ENCODE data around the gene ZNF668.
A peak's percentile ranks its signal among the peaks of the same experiment; 100 is the strongest.

ZNF668 gene

DNA sequence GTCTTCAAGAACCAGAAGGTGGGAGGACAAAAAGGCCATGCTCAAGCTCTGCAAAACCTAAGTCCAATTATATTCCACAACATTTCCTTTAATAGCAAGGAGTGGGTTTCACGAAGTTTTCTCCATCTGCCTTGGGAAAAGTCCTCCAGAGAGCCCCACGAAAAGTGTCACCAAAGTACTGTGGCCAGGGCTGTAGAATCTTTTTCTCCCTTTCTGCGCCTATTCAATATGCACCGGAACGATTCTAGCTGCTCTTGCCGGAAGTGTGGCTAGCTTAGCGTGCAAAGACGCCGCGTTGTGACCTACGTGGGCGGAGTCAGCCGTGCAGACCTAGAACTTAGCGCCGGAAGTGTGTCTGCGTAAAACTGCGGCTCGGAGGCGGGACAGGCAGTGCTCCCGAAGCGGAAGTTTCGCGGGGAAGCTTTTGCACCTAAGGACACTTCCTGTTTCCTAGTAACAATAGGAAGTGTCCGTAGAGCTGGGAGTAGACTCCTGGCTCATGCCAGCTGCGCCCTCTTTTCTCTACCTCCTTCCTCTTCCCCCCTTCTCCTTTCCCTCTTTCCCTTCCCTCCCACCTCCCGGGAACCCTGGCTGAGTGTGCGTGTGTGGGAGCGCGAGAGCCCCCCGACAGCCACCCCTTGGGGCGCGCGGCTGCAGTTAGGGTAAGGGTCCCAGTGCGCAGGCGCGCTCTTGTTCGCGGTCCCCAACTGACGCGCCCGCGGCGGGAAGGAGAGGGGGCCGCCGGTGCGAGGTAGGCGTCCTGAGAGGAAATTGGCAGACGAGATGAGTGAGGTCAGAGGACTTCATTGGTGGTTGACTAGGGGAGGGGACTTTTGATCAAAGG lies at the start of gene ZNF668, which contains the start of gene ZNF646:
Gene ZNF668, minus strand, starts transcription at position 271 of the 844 bp plus-strand sequence. CDS start 9,781 bp downstream, outside the sequence.
Gene ZNF646, plus strand, starts transcription at position 453 of the 844 bp plus-strand sequence. CDS start 1,903 bp downstream, outside the sequence.
- DNase-seq = peak; percentile 95 to 99

DNA sequence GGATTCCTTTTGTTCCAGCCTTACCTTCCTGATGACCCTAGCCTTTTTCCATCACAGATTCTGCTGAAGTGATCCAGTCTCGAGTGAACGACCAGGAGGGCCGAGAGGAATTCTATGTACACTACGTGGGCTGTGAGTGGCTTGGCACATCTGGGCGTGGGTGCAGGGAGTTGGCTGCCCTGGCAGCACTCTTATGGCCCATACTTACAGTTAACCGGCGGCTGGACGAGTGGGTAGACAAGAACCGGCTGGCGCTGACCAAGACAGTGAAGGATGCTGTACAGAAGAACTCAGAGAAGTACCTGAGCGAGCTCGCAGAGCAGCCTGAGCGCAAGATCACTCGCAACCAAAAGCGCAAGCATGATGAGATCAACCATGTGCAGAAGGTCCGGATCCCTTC lies 46.1 kb upstream of the ZNF668 start:
- no peak for DNase-seq

DNA sequence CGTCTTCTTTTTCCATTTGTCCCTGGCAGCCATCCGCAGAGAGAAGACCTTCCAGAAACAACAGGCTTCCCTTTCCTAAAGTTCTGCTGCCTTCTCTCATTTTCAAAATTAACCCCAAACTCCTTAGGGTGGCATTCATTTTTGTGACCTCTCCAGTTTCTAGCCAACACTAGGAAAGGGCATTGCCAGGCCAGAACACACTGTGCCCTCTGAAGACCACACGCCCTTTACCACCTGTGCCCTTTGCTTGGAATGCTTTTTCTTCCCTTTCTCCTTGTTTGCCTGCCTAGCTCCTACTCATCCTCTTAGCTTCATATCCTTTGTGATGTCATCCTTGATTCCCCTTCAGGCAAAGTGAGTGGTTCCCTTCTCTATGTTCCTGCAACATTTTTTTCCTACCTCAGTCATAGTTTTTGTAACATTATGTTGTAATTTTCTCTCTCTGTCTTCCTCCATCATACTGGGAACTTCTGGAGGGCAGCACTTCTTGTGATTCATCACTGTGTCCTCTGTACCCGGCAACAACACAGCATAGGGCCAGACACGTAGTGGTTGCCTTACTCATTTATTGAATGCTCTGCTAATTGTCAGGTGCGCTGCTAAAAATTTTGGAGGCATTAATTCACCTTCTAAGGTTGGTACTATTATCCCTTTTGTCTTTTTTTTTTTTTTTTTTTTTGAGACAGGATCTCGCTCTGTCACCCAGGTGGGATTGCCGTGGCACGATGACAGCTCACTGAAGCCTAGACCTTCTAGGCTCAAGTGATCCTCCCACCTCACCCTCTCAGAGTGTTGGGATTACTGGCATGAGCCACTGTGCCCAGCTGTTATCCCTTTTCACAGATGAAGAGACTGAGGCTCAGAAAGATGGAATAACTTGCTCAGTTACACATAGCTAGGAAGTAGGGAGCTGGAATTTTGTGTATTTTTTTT lies 44.4 kb upstream of the ZNF668 start:
- DNase-seq = no peak

DNA sequence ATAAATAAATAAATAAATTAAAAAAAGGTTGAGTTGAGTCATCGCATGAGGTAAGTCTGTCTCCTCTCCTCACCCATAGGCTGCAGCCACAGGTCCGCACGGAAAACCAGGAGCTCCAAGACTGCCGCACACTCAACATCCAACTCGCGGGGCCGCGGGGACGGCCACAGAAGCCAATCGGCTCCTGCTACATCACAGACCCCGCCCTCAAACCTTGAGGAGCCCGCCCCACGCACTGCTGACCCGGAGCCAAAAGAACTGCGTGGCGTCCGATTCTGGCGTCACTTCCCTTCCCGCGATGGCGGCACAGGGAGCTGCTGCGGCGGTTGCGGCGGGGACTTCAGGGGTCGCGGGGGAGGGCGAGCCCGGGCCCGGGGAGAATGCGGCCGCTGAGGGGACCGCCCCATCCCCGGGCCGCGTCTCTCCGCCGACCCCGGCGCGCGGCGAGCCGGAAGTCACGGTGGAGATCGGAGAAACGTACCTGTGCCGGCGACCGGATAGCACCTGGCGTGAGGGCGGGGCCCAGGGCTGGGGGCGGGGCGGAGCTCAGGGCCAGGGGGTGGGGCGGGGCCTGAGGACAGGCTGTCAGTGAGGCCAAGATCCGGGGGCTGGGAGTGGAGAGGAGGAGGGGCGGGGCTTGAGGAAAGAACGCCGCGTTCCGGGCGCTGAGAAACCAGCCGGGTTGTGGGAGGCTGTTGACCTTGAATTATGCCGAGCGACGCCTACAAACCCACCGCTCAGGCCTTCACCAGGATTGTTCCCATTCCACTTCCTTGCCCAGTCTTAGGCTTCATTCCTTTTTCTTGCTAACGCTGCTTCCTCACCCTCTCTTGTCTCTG lies 43.6 kb upstream of the ZNF668 start, which contains the start of gene KAT8:
Gene KAT8, plus strand, starts transcription at position 281 of the 839 bp plus-strand sequence. Its CDS starts 18 bp downstream, at position 299.
- DNase-seq = peak; percentile 95 to 98

DNA sequence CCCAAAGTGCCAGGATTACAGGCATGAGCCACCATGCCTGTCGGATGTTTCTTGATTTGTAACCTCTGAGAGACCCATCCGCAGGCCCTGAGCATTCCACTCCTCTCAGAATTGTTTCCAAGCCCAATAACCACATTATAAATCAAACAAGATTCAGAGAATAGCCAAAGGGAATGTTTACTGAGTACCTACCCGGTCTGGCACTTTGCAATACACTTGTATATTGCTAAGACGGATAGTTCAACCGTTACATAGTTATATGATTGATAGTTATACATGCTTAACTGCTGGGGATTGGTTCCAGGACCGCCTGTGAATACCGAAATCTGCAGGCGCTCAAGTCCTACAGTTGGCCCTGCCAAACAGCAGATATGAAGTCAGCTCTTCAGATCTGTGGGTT lies 40.4 kb upstream of the ZNF668 start:
- DNase-seq = no peak

DNA sequence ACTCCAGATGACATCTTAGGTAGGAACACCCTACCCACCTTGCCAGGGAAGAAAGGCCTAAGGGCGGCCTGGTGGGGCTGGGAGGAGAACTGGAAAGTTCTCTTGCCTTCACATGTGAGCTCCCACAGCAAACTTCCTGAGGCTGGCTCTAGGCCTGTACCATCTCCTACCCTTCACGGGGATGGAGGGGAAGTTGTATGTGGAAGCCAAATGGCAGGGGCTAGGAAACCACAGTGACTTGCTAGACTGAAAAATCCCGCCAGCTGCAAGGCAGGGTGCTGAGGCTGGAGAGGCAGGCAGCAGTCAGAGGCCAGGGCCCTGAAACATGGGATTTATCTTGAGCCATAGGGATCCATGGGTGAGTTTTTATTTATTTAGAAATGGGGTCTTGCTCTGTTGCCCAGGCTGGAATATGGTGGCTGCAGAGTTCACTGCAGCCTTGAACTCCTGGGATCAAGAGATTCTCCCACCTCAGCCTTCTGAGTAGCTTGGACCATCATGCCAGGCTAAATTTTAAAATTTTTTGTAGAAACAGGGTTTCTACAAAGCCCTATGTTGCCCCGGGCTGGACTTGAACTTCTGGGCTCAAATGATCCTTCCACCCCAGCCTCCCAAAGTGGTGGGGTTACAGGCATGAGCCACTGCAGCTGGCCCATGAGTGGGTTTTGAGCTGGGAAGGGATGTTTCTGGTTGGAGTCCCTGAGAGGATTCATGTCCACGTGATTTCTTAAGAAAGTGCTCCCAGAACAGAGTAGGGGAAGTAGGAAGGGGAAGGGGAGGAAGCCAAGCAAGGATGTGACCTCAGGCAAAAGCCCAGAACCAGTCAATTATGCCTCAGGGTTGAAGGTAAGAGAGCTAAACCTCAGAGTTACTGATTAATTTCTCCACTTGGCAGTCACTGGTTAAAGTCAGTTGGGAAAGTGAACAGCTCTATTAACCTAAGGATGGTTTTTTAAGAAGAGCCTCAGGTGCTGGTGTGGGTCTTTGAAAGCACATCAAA lies 39.4 kb upstream of the ZNF668 start:
- DNase-seq = no peak

DNA sequence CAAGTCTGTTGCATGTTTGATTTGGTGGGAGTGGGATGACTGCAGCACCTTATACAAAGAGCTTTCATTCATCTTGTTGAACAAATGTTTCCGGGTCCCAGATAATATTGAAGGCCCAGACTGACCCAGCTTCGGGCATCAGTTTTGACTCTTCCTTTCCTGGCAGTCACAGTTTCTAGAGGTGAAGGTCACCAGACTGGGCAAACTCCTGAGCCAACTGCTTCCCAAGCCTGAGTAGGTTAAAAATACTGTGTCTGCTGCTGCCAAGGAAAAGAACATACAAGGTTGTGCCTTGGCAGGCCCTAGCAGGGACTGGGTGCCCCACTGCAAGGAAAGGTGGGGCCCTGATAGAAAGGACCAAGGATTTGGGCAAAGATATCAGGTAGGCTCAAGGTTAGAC lies 38.7 kb upstream of the ZNF668 start:
- no peak for DNase-seq

DNA sequence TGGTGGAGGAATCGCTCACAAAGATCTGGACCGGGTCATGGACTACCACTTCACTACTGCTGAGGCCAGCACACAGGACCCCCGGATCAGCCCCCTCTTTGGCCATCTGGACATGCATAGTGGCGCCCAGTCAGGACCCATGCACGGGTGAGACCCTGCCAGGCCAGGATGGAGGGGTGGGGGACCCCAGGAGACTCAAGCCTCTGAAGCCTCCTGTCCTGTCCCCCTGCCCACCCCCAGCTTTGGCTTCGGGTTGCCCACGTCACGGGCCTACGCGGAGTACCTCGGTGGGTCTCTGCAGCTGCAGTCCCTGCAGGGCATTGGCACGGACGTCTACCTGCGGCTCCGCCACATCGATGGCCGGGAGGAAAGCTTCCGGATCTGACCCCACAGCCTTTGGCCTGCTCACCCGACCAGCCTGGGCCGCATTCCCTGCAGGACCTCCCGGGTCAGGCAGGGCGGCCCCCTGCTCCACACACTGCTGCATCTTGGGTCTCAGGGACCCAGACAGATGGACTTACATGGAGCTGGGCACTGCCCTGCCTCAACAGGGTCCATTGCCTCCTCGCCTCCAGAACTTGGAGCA lies 37.9 kb upstream of the ZNF668 start:
- DNase-seq = no peak

DNA sequence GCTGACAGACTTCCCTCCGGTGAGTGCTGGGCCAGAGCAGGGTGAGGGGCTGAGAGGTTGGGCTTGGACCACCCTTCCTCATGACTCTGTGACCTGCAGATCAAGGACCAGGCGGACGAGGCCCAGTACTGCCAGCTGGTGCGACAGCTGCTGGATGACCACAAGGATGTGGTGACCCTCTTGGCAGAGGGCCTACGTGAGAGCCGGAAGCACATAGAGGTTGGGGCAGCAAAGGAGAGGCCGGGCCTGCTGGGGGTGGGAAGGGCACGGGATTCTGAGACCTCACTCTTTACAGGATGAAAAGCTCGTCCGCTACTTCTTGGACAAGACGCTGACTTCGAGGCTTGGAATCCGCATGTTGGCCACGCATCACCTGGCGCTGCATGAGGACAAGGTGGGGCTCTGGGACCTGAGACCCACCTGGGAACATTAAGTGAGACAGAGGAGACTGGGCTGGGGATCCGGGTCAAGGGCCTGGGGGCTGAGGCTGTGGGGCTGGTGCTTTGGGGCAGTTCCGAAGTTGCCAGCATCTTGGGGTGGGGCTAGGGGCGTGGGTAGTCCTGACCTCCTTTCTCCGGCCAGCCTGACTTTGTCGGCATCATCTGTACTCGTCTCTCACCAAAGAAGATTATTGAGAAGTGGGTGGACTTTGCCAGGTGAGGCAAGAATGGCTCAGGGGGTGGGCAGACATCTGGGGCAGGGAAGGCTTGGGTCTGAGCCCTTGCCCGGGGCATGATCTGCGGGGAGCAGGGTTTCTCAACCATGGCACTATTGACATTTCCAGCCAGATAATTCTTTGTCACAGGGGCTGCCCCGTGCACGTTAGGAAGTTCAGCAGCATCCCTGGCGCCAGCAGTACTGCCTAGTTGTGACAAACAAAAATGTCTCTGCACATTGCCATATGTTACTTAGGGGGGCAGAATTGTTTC lies 36.3 kb upstream of the ZNF668 start:
- DNase-seq = no peak

DNA sequence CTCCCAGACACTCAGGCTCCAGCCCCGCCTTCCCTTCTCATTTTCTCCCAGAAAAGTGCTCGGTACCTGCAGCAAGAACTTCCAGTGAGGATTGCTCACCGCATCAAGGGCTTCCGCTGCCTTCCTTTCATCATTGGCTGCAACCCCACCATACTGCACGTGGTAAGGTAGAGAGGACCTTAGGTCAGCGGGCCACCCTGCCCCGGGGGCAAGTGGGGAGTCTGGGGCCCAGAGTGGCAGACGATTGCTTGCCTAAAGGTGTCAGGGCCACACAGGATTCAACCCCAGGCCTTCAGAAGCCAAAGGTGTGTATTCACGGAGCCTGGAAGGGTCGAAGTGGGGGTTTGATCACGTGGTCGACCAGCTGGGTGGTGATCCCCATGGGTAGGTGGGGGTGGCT lies 35.6 kb upstream of the ZNF668 start:
- no peak for DNase-seq

DNA sequence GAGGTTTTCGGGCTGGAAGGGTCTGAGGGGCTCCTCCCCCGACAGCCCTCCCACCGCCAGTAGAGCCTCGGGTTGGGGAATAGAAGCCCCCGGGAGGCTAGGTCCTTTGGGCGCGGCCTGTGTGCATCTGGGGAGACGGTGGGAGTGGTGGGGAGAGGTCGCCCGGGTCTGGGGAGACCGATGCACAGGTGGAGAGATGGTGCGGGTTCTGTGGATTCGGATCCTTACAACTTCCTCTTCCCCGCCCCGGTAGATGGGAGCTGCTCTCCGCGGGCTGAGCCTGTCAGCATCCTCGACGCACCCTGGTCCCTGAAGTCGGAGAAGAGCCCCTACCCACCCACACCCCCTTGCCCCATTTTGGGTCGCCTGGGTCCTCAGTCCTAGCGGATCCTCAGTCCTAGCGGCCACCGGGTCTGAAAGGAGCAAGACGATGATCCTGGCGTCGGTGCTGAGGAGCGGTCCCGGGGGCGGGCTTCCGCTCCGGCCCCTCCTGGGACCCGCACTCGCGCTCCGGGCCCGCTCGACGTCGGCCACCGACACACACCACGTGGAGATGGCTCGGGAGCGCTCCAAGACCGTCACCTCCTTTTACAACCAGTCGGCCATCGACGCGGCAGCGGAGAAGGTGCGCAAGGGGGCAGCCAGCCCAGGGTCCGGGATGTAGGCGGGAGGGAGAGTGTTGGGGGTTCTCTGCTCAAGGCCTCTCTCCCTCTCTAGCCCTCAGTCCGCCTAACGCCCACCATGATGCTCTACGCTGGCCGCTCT lies 34.9 kb upstream of the ZNF668 start:
- DNase-seq = no peak

DNA sequence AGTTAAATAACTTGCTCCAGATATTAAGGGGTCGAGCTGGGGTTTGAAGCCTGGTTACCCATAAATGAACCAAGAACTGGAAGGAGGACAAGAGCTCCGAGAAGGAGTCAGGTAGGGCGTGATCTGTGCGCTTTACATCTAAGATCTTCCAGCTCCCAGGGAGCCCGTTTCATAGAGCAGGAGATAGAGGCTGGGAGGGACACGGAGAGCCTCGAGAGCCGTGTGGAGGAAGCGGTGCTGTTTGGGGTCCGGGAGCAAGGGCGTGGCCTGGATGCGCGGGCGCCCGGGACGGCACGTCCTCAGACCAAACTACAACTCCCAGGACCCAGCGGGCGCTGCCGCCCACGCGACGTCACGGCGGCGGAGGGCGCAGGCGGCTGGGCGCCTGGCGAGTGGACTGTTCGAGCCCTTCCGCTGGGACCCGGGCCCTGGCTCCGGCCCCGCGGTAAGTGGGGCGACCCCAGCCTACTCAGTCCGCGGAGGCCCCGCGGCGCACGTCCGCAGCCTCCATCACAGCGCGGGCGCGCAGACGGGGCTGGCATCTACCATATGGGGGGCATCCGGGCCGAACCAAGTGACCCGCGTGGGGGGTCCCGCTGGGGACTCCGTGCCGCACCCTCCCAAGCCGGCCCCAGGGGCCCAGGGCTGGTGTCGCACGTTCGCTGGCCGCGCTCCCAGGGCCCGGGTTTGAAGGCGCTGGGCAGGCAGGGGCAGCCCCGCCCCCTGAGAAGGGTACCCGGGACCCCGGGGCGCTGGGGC lies 34.2 kb upstream of the ZNF668 start, which contains the start of gene BCKDK:
Gene BCKDK, plus strand, starts transcription at position 352 of the 759 bp plus-strand sequence. CDS start 838 bp downstream, outside the sequence.
- DNase-seq = peak in 1 of 2 experiments; percentile 69

DNA sequence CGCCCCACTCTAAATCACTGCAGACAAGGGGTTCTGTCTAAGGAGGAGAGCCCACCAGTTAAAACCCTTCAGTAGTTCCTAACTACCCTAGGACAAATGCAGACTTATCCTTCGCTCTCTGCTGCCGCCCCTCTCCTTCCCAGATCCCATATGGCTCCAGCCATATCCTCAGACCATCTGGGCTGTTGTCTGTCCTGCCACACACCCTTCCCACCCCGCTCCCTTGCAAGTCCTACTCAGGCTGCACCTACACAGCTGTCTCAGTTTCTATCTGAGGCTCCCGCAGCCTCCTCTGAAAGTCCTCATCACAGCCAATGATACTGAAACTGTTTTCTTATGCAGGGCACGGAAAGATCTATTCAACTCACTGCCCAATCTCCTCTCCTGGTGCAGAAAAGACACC lies 33.4 kb upstream of the ZNF668 start:
- DNase-seq = no peak

DNA sequence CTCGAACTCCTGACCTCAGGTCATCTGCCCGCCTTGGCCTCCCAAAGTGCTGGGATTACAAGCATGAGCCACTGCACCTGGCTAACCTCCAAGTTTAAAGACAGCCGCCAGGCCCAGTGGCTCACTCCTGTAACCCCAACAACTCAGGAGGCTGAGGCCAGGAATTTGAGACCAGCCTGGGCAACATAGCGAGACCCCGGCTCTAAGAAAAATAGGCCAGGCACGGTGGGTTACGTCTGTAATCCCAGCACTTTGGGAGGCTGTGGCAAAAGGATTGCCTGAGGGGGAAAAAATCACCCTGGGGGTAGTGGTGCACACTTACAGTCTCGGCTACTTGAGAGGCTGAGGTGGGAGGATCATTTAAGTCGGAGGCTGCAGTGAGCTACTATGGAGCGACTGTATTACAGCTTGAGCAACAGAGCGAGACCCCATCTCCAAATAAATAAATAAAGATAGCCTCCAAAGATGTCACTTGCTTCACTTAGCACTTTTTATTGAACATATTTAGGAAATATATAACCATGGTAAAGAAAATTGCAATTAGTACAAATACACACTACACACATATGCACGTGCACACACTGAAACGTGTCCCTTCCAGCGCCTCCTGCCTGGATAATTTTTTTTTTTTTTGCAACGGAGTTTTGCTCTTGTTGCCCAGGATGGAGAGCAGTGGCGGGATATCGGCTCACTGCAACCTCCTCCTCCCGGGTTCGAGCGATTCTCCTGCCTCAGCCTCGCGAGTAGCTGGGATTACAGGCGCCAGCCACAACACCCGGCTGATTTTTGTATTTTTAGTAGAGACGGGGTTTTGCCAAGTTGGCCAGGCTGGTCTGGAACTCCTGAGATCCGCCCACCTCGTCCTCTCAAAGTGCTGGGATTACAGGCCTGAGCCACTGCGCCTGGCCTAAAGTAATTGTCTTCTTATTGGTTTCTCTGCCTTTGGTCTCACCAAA lies 32.7 kb upstream of the ZNF668 start:
- no peak for DNase-seq

DNA sequence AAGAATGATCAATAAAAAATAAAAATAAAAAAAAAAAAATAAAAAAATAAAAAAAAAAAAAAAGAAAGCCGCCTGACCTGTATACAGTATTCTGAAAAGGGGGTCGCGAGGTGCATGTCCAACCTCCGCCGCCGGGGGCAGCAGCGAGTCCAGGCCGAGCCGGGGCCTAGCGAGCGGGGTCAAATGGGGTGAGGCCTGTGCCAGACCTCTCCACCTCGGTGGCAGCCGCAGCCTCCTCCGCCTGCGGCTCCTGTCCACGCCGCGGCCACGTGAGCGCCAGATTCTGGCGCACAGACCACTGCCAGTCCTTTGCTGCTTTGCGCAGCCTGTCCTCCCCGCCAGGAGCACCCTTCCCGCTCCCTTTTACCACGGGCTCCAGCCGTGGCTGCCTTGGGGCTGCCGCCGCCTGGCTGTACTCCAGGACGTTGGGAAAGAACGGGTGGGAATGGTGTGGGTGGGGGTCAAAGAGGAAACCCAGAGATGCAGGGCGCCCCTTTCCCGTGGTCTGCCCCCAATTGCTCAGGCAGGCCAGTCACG lies 31.7 kb upstream of the ZNF668 start:
- peak in 1 of 2 experiments; percentile 50 for DNase-seq

Measured in SW 1271 (cell line).